ENCODE data around the gene KCNMB2. TPM values are rescaled to one million over a fixed set of nuclear protein-coding genes. Genes with fewer than 3 reads are reported as not detected.

KCNMB2 gene
- polyA plus RNA-seq, 1 donor = 6.0 TPM

- no peaks in the 10 kb centered on the region for H3K4me1 ChIP-seq (ENCODE audit: control insufficient read depth, insufficient read depth, low read length)
- no peak for DNase-seq
- no peaks in the 10 kb centered on the region for H3K27me3 ChIP-seq (ENCODE audit: control insufficient read depth, insufficient read depth, low read length)
- H3K27ac ChIP-seq (ENCODE audit: low read length) = no peak overlapping the region
- no peak overlapping the region for H3K4me3 ChIP-seq (ENCODE audit: low read length)
- H3K9me3 ChIP-seq (ENCODE audit: control insufficient read depth, low read depth, low read length) = no peaks in the 10 kb centered on the region
- no peaks in the 10 kb centered on the region for H3K36me3 ChIP-seq (ENCODE audit: control insufficient read depth, insufficient read depth, low read length)
These were observed 268.4 kb downstream of the KCNMB2 start for GRCh38 chr3:178804606-178805005.

GRCh38 chr3:178805741-178806140 is 269.5 kb downstream of the KCNMB2 start:
- no peaks in the 10 kb centered on the region for H3K4me1 ChIP-seq (ENCODE audit: control insufficient read depth, insufficient read depth, low read length)
- H3K36me3 ChIP-seq (ENCODE audit: control insufficient read depth, insufficient read depth, low read length) = no peaks in the 10 kb centered on the region
- H3K9me3 ChIP-seq (ENCODE audit: control insufficient read depth, low read depth, low read length) = no peaks in the 10 kb centered on the region
- H3K27ac ChIP-seq (ENCODE audit: low read length) = no peak overlapping the region
- no CpG with 5 or more reads among the region's 7 CpGs for WGBS (ENCODE audit: insufficient coverage, low lambda C conversion rate)
- H3K4me3 ChIP-seq (ENCODE audit: low read length) = no peak overlapping the region
- no peak for DNase-seq
- no peaks in the 10 kb centered on the region for H3K27me3 ChIP-seq (ENCODE audit: control insufficient read depth, insufficient read depth, low read length)

- no CpG with 5 or more reads among the region's 1 CpG for WGBS (ENCODE audit: insufficient coverage, low lambda C conversion rate)
- H3K4me3 ChIP-seq (ENCODE audit: low read length) = no peak overlapping the region
- no peak for DNase-seq
- H3K9me3 ChIP-seq (ENCODE audit: control insufficient read depth, low read depth, low read length) = no peaks in the 10 kb centered on the region
- H3K36me3 ChIP-seq (ENCODE audit: control insufficient read depth, insufficient read depth, low read length) = no peaks in the 10 kb centered on the region
- no peaks in the 10 kb centered on the region for H3K27me3 ChIP-seq (ENCODE audit: control insufficient read depth, insufficient read depth, low read length)
- no peak overlapping the region for H3K27ac ChIP-seq (ENCODE audit: low read length)
- H3K4me1 ChIP-seq (ENCODE audit: control insufficient read depth, insufficient read depth, low read length) = no peaks in the 10 kb centered on the region
These were observed 270.4 kb downstream of the KCNMB2 start for GRCh38 chr3:178806651-178807050.

GRCh38 chr3:178807694-178808093 is 271.5 kb downstream of the KCNMB2 start:
- H3K4me3 ChIP-seq (ENCODE audit: low read length) = no peak overlapping the region
- 100% methylated on average over 1 of the region's 1 CpG for WGBS (ENCODE audit: insufficient coverage, low lambda C conversion rate)
- no peaks in the 10 kb centered on the region for H3K4me1 ChIP-seq (ENCODE audit: control insufficient read depth, insufficient read depth, low read length)
- H3K27me3 ChIP-seq (ENCODE audit: control insufficient read depth, insufficient read depth, low read length) = no peaks in the 10 kb centered on the region
- no peak overlapping the region for H3K27ac ChIP-seq (ENCODE audit: low read length)
- H3K36me3 ChIP-seq (ENCODE audit: control insufficient read depth, insufficient read depth, low read length) = no peaks in the 10 kb centered on the region
- no peak for DNase-seq
- no peaks in the 10 kb centered on the region for H3K9me3 ChIP-seq (ENCODE audit: control insufficient read depth, low read depth, low read length)

- Histone ChIP-seq H3K9me3 (ENCODE audit: control insufficient read depth, low read depth, low read length) (no peaks in the 10 kb centered on the region), H3K27ac (ENCODE audit: low read length) (no peak overlapping the region), H3K27me3 (ENCODE audit: control insufficient read depth, insufficient read depth, low read length) (no peaks in the 10 kb centered on the region), H3K36me3 (ENCODE audit: control insufficient read depth, insufficient read depth, low read length) (no peaks in the 10 kb centered on the region), H3K4me3 (ENCODE audit: low read length) (no peak overlapping the region), H3K4me1 (ENCODE audit: control insufficient read depth, insufficient read depth, low read length) (no peaks in the 10 kb centered on the region)
- 70% methylated on average over 1 of the region's 1 CpG for WGBS (ENCODE audit: insufficient coverage, low lambda C conversion rate)
- no peak for DNase-seq
These were observed 272.5 kb downstream of the KCNMB2 start for GRCh38 chr3:178808748-178809147.

GRCh38 chr3:178810181-178810580 is 273.9 kb downstream of the KCNMB2 start:
- H3K4me1 ChIP-seq (ENCODE audit: control insufficient read depth, insufficient read depth, low read length) = no peaks in the 10 kb centered on the region
- no peak overlapping the region for H3K27ac ChIP-seq (ENCODE audit: low read length)
- WGBS (ENCODE audit: insufficient coverage, low lambda C conversion rate) = 50% methylated on average over 1 of the region's 2 CpGs
- no peaks in the 10 kb centered on the region for H3K36me3 ChIP-seq (ENCODE audit: control insufficient read depth, insufficient read depth, low read length)
- H3K4me3 ChIP-seq (ENCODE audit: low read length) = no peak overlapping the region
- DNase-seq = no peak
- no peaks in the 10 kb centered on the region for H3K9me3 ChIP-seq (ENCODE audit: control insufficient read depth, low read depth, low read length)
- H3K27me3 ChIP-seq (ENCODE audit: control insufficient read depth, insufficient read depth, low read length) = no peaks in the 10 kb centered on the region

- H3K27me3 ChIP-seq (ENCODE audit: control insufficient read depth, insufficient read depth, low read length) = no peaks in the 10 kb centered on the region
- H3K4me1 ChIP-seq (ENCODE audit: control insufficient read depth, insufficient read depth, low read length) = no peaks in the 10 kb centered on the region
- no peak for DNase-seq
- WGBS (ENCODE audit: insufficient coverage, low lambda C conversion rate) = 33% methylated on average over 1 of the region's 2 CpGs
- no peaks in the 10 kb centered on the region for H3K9me3 ChIP-seq (ENCODE audit: control insufficient read depth, low read depth, low read length)
- H3K4me3 ChIP-seq (ENCODE audit: low read length) = no peak overlapping the region
- H3K27ac ChIP-seq (ENCODE audit: low read length) = no peak overlapping the region
- no peaks in the 10 kb centered on the region for H3K36me3 ChIP-seq (ENCODE audit: control insufficient read depth, insufficient read depth, low read length)
These were observed 286.5 kb downstream of the KCNMB2 start for GRCh38 chr3:178822722-178823121.

- H3K4me3 ChIP-seq (ENCODE audit: low read length) = no peak overlapping the region
- no peak for DNase-seq
- no peaks in the 10 kb centered on the region for H3K9me3 ChIP-seq (ENCODE audit: control insufficient read depth, low read depth, low read length)
- no peaks in the 10 kb centered on the region for H3K4me1 ChIP-seq (ENCODE audit: control insufficient read depth, insufficient read depth, low read length)
- WGBS (ENCODE audit: insufficient coverage, low lambda C conversion rate) = no CpG with 5 or more reads among the region's 1 CpG
- H3K27me3 ChIP-seq (ENCODE audit: control insufficient read depth, insufficient read depth, low read length) = no peaks in the 10 kb centered on the region
- H3K27ac ChIP-seq (ENCODE audit: low read length) = peak overlapping the region; percentile 16
- no peaks in the 10 kb centered on the region for H3K36me3 ChIP-seq (ENCODE audit: control insufficient read depth, insufficient read depth, low read length)
These were observed 286.9 kb downstream of the KCNMB2 start for GRCh38 chr3:178823150-178823549.

GRCh38 chr3:178823591-178824246 is 287.5 kb downstream of the KCNMB2 start:
- Histone ChIP-seq H3K27me3 (ENCODE audit: control insufficient read depth, insufficient read depth, low read length) (no peaks in the 10 kb centered on the region), H3K9me3 (ENCODE audit: control insufficient read depth, low read depth, low read length) (no peaks in the 10 kb centered on the region), H3K4me1 (ENCODE audit: control insufficient read depth, insufficient read depth, low read length) (no peaks in the 10 kb centered on the region), H3K27ac (ENCODE audit: low read length) (no peak overlapping the region), H3K4me3 (ENCODE audit: low read length) (no peak overlapping the region), H3K36me3 (ENCODE audit: control insufficient read depth, insufficient read depth, low read length) (no peaks in the 10 kb centered on the region)
- no CpG with 5 or more reads among the region's 5 CpGs for WGBS (ENCODE audit: insufficient coverage, low lambda C conversion rate)
- peak in 1 of 2 donors; percentile 19 for DNase-seq

GRCh38 chr3:178826435-178827123 is 290.3 kb downstream of the KCNMB2 start:
- WGBS (ENCODE audit: insufficient coverage, low lambda C conversion rate) = 88% methylated on average over 1 of the region's 4 CpGs
- no peaks in the 10 kb centered on the region for H3K9me3 ChIP-seq (ENCODE audit: control insufficient read depth, low read depth, low read length)
- no peaks in the 10 kb centered on the region for H3K36me3 ChIP-seq (ENCODE audit: control insufficient read depth, insufficient read depth, low read length)
- no peak for DNase-seq
- no peak overlapping the region for H3K27ac ChIP-seq (ENCODE audit: low read length)
- no peaks in the 10 kb centered on the region for H3K4me1 ChIP-seq (ENCODE audit: control insufficient read depth, insufficient read depth, low read length)
- no peaks in the 10 kb centered on the region for H3K27me3 ChIP-seq (ENCODE audit: control insufficient read depth, insufficient read depth, low read length)
- no peak overlapping the region for H3K4me3 ChIP-seq (ENCODE audit: low read length)

- no peak overlapping the region for H3K4me3 ChIP-seq (ENCODE audit: low read length)
- no peaks in the 10 kb centered on the region for H3K36me3 ChIP-seq (ENCODE audit: control insufficient read depth, insufficient read depth, low read length)
- H3K4me1 ChIP-seq (ENCODE audit: control insufficient read depth, insufficient read depth, low read length) = no peaks in the 10 kb centered on the region
- H3K27ac ChIP-seq (ENCODE audit: low read length) = no peak overlapping the region
- DNase-seq = no peak
- H3K27me3 ChIP-seq (ENCODE audit: control insufficient read depth, insufficient read depth, low read length) = no peaks in the 10 kb centered on the region
- no peaks in the 10 kb centered on the region for H3K9me3 ChIP-seq (ENCODE audit: control insufficient read depth, low read depth, low read length)
These were observed 291.1 kb downstream of the KCNMB2 start for GRCh38 chr3:178827285-178827856.
